HepG2 (cell line): ENCODE results near the gene ZNF763. TPM values are rescaled to one million over a fixed set of nuclear protein-coding genes. Genes with fewer than 3 reads are reported as not detected.

Experiments used
- NR3C1 ChIP-seq: sonication (generic); formaldehyde crosslinking; IDR thresholded peaks from 2 replicates; pipeline ENCODE4 v1.4.0; 2020; ENCODE audit warnings: missing genetic modification reagents
- NRL ChIP-seq: sonication (generic); formaldehyde crosslinking; IDR thresholded peaks from 2 replicates; pipeline ENCODE4 v1.5.0; 2020; ENCODE audit warnings: missing genetic modification reagents, mild to moderate bottlenecking, moderate library complexity, borderline replicate concordance
- POGZ ChIP-seq: sonication (generic); formaldehyde crosslinking; IDR thresholded peaks from 2 replicates; pipeline ENCODE4 v1.4.0; 2020; ENCODE audit warnings: mild to moderate bottlenecking, missing genetic modification reagents
- TP53 ChIP-seq: sonication (generic); formaldehyde crosslinking; conservative IDR thresholded peaks from 2 replicates; pipeline ENCODE4 v1.4.0; 2020; ENCODE audit warnings: missing genetic modification reagents
- ZFP90 ChIP-seq: sonication (generic); formaldehyde crosslinking; IDR thresholded peaks from 2 replicates; pipeline ENCODE4 v1.8.0; 2022; ENCODE audit warnings: missing genetic modification reagents, mild to moderate bottlenecking, inconsistent platforms, borderline replicate concordance
- ZKSCAN1 ChIP-seq: fragments of 150-350 bp; IDR thresholded peaks from 2 replicates; pipeline ENCODE4 v1.6.1; 2014; ENCODE audit warnings: low read length
- ZNF383 ChIP-seq: sonication (generic); formaldehyde crosslinking; IDR thresholded peaks from 2 replicates; pipeline ENCODE4 v1.4.0; 2020; ENCODE audit warnings: missing genetic modification reagents, mild to moderate bottlenecking, borderline replicate concordance
- ZNF652 ChIP-seq: IDR thresholded peaks from 2 replicates; pipeline ENCODE4 v1.6.1; 2016; ENCODE audit warnings: low read depth, borderline replicate concordance
- ZNF724P ChIP-seq: sonication (generic); formaldehyde crosslinking; IDR thresholded peaks from 2 replicates; pipeline ENCODE4 v1.8.0; 2022; ENCODE audit warnings: missing genetic modification reagents, borderline replicate concordance
- ZNF773 ChIP-seq: sonication (generic); formaldehyde crosslinking; IDR thresholded peaks from 2 replicates; pipeline ENCODE4 v1.4.0; 2020; ENCODE audit warnings: missing genetic modification reagents, borderline replicate concordance
- polyA plus RNA-seq, 8 experiments: library from polyadenylated mRNA; depleted of rRNA in 3 of 8; stranded (reverse) in 7 of 8; unstranded in 1 of 8; fragments of >200 nt; fragmentation: Illumina TruSeq in 4 of 8; extraction: Trizol in 4 of 8; gene quantifications; 2 replicates each; pipeline versions ENCODE4 v1.2.1 to v1.2.3, GENCODE V29; 2011 to 2016; ENCODE audit warnings: low read depth in 4 of 8, missing spikeins in 1 of 8, mixed read lengths in 1 of 8; ENCODE audit not compliant: insufficient read depth in 1 of 8
- total RNA-seq, 5 experiments: library from RNA; depleted of rRNA; stranded (reverse); fragments of >200 nt; fragmentation: Illumina TruSeq; extraction: Trizol; gene quantifications; 2 replicates each; pipeline ENCODE4 v1.2.3, GENCODE V29; 2016; ENCODE audit warnings: low read depth in 1 of 5
- TF ChIP-seq, protein P1 (sequence below): sonication (generic); formaldehyde crosslinking; conservative IDR thresholded peaks from 2 replicates; pipeline ENCODE4 v1.4.0; 2020; ENCODE audit warnings: missing genetic modification reagents
- TF ChIP-seq, protein P2 (sequence below): IDR thresholded peaks from 2 replicates; pipeline ENCODE4 v1.6.1; 2016
- TF ChIP-seq, protein P3 (sequence below): sonication (generic); IDR thresholded peaks from 2 replicates; pipeline ENCODE4 v1.6.1; 2016; ENCODE audit warnings: low read depth, borderline replicate concordance
- TF ChIP-seq, protein P4 (sequence below): sonication (generic); formaldehyde crosslinking; conservative IDR thresholded peaks from 2 replicates; pipeline ENCODE4 v1.8.0; 2022; ENCODE audit warnings: low read depth, missing genetic modification reagents
- TF ChIP-seq, protein P5 (sequence below): sonication (generic); formaldehyde crosslinking; IDR thresholded peaks from 2 replicates; pipeline ENCODE4 v1.5.0; 2020; ENCODE audit warnings: mild to moderate bottlenecking, missing genetic modification reagents, borderline replicate concordance
- TF ChIP-seq, protein P6 (sequence below): sonication (generic); formaldehyde crosslinking; IDR thresholded peaks from 2 replicates; pipeline ENCODE4 v1.4.0; 2020; ENCODE audit warnings: missing genetic modification reagents

The ZNF763 gene
- total and polyA plus RNA-seq, 2 of the 13 experiments (the other 11 are each of a cell fraction or from before 2014, with no cell fraction given) = 0.08 to 0.42 TPM

DNA sequence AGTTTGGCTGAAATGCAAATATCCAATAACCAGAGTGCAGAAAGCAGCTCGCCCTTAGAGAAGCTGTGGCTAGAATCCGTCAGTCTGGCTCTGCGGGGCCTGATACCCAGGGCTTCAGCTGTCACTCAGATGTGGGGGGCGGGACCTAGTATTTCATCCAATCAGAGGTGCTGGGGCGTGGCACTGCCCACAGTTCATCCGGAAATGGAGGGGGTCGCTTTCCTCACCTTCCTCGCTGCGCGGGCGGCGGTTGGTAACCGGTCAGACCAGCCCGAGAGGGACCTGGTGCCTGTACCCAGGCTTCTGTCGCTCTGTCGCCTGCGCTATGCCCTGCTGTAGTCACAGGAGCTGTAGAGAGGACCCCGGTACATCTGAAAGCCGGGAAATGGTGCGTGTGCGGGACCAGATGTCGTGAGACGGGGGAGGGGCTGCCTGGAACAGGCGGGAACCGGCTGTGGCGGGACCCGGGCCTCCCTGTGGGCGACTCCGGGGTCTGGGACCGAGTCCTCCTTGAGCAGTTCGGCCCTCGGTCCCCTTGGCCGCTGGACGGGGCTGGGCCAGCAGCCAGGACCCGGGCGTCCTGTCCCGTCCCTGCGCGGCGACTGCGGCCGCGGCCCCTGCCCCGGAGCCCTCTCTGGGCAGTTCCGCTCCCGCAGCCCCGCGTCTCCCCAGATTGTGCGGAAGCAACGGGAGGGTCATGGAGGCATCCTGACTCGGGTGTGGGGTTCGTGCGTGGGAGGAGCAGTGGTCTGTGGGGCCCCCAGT is 39.8 kb upstream of the ZNF763 start, which contains the start of gene ZNF700 (continued):
- TF ChIP-seq, protein P1, sequence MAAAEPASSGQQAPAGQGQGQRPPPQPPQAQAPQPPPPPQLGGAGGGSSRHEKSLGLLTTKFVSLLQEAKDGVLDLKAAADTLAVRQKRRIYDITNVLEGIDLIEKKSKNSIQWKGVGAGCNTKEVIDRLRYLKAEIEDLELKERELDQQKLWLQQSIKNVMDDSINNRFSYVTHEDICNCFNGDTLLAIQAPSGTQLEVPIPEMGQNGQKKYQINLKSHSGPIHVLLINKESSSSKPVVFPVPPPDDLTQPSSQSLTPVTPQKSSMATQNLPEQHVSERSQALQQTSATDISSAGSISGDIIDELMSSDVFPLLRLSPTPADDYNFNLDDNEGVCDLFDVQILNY (CRISPR knock-in tag) = 0 out of 2 replicates have a peak, but pooled peaks have one; percentile 13
- TF ChIP-seq ZNF724P (CRISPR knock-in tag) (0 out of 2 replicates have a peak, but pooled peaks have one; percentile 59), NRL (CRISPR knock-in tag) (no peak; the same call in 1 of the 2 replicates), TP53 (CRISPR knock-in tag) (no peak), ZNF652 (CRISPR knock-in tag) (no peak), ZNF773 (CRISPR knock-in tag) (no peak), NR3C1 (CRISPR knock-in tag) (no peak), ZKSCAN1 (no peak), ZNF383 (no peak), ZFP90 (CRISPR knock-in tag) (0 out of 2 replicates have a peak, but pooled peaks have one; percentile 54), POGZ (CRISPR knock-in tag) (peak; percentile 51; the same call in 1 of the 2 replicates)
- TF ChIP-seq, protein P2, sequence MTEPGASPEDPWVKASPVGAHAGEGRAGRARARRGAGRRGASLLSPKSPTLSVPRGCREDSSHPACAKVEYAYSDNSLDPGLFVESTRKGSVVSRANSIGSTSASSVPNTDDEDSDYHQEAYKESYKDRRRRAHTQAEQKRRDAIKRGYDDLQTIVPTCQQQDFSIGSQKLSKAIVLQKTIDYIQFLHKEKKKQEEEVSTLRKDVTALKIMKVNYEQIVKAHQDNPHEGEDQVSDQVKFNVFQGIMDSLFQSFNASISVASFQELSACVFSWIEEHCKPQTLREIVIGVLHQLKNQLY = peak; percentile 14; the same call in 1 of the 2 replicates
- TF ChIP-seq, protein P3, sequence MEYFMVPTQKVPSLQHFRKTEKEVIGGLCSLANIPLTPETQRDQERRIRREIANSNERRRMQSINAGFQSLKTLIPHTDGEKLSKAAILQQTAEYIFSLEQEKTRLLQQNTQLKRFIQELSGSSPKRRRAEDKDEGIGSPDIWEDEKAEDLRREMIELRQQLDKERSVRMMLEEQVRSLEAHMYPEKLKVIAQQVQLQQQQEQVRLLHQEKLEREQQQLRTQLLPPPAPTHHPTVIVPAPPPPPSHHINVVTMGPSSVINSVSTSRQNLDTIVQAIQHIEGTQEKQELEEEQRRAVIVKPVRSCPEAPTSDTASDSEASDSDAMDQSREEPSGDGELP = no peak
- TF ChIP-seq, protein P4, sequence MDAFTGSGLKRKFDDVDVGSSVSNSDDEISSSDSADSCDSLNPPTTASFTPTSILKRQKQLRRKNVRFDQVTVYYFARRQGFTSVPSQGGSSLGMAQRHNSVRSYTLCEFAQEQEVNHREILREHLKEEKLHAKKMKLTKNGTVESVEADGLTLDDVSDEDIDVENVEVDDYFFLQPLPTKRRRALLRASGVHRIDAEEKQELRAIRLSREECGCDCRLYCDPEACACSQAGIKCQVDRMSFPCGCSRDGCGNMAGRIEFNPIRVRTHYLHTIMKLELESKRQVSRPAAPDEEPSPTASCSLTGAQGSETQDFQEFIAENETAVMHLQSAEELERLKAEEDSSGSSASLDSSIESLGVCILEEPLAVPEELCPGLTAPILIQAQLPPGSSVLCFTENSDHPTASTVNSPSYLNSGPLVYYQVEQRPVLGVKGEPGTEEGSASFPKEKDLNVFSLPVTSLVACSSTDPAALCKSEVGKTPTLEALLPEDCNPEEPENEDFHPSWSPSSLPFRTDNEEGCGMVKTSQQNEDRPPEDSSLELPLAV (CRISPR knock-in tag) = no peak
- TF ChIP-seq, protein P5, sequence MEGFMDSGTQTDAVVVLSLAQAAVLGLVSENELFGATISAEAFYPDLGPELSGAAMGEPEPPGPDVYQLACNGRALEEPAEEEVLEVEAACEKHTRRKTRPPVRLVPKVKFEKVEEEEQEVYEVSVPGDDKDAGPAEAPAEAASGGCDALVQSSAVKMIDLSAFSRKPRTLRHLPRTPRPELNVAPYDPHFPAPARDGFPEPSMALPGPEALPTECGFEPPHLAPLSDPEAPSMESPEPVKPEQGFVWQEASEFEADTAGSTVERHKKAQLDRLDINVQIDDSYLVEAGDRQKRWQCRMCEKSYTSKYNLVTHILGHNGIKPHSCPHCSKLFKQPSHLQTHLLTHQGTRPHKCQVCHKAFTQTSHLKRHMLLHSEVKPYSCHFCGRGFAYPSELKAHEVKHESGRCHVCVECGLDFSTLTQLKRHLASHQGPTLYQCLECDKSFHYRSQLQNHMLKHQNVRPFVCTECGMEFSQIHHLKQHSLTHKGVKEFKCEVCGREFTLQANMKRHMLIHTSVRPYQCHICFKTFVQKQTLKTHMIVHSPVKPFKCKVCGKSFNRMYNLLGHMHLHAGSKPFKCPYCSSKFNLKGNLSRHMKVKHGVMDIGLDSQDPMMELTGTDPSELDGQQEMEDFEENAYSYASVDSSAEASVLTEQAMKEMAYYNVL (CRISPR knock-in tag) = peak; percentile 11; the same call in 1 of the 2 replicates
- TF ChIP-seq, protein P6, sequence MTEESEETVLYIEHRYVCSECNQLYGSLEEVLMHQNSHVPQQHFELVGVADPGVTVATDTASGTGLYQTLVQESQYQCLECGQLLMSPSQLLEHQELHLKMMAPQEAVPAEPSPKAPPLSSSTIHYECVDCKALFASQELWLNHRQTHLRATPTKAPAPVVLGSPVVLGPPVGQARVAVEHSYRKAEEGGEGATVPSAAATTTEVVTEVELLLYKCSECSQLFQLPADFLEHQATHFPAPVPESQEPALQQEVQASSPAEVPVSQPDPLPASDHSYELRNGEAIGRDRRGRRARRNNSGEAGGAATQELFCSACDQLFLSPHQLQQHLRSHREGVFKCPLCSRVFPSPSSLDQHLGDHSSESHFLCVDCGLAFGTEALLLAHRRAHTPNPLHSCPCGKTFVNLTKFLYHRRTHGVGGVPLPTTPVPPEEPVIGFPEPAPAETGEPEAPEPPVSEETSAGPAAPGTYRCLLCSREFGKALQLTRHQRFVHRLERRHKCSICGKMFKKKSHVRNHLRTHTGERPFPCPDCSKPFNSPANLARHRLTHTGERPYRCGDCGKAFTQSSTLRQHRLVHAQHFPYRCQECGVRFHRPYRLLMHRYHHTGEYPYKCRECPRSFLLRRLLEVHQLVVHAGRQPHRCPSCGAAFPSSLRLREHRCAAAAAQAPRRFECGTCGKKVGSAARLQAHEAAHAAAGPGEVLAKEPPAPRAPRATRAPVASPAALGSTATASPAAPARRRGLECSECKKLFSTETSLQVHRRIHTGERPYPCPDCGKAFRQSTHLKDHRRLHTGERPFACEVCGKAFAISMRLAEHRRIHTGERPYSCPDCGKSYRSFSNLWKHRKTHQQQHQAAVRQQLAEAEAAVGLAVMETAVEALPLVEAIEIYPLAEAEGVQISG = no peak; the same call in 1 of the 2 replicates
